Measurements from ENCODE around the gene C16orf92.

C16orf92 gene

GRCh38 chr16:30049871-30050270 lies 26.9 kb downstream of the C16orf92 start:
- H3K27me3 ChIP-seq (ENCODE audit: control insufficient read depth, insufficient read depth, low read length) = no peaks in the 10 kb centered on the region
- no peak overlapping the region for H3K9ac ChIP-seq (ENCODE audit: low read length)
- H3K27ac ChIP-seq (ENCODE audit: low read depth, low read length) = no peak overlapping the region
- H3K4me1 ChIP-seq (ENCODE audit: control insufficient read depth, insufficient read depth, low read length) = peaks cover 2% of the 10 kb centered on the region
- H3K36me3 ChIP-seq (ENCODE audit: control insufficient read depth, insufficient read depth, low read length) = no peaks in the 10 kb centered on the region
- H3K4me3 ChIP-seq (ENCODE audit: low read length) = no peak overlapping the region

- no peak overlapping the region for H3K27ac ChIP-seq (ENCODE audit: low read depth, low read length)
- H3K4me1 ChIP-seq (ENCODE audit: control insufficient read depth, insufficient read depth, low read length) = peaks cover 2% of the 10 kb centered on the region
- H3K27me3 ChIP-seq (ENCODE audit: control insufficient read depth, insufficient read depth, low read length) = no peaks in the 10 kb centered on the region
- H3K36me3 ChIP-seq (ENCODE audit: control insufficient read depth, insufficient read depth, low read length) = no peaks in the 10 kb centered on the region
- no peak overlapping the region for H3K9ac ChIP-seq (ENCODE audit: low read length)
- no peak overlapping the region for H3K4me3 ChIP-seq (ENCODE audit: low read length)
Observed at GRCh38 chr16:30051518-30051917, 28.5 kb downstream of the C16orf92 start.

- peak overlapping the region; percentile 14 for H3K27ac ChIP-seq (ENCODE audit: low read depth, low read length)
- H3K9ac ChIP-seq (ENCODE audit: low read length) = no peak overlapping the region
- no peaks in the 10 kb centered on the region for H3K27me3 ChIP-seq (ENCODE audit: control insufficient read depth, insufficient read depth, low read length)
- H3K4me3 ChIP-seq (ENCODE audit: low read length) = peak overlapping the region; percentile 84
- H3K4me1 ChIP-seq (ENCODE audit: control insufficient read depth, insufficient read depth, low read length) = peaks cover 2% of the 10 kb centered on the region
- H3K36me3 ChIP-seq (ENCODE audit: control insufficient read depth, insufficient read depth, low read length) = no peaks in the 10 kb centered on the region
Observed at GRCh38 chr16:30052671-30053372, 29.8 kb downstream of the C16orf92 start.

- H3K36me3 ChIP-seq (ENCODE audit: control insufficient read depth, insufficient read depth, low read length) = no peaks in the 10 kb centered on the region
- no peak overlapping the region for H3K27ac ChIP-seq (ENCODE audit: low read depth, low read length)
- H3K4me3 ChIP-seq (ENCODE audit: low read length) = peak overlapping the region; percentile 84
- H3K27me3 ChIP-seq (ENCODE audit: control insufficient read depth, insufficient read depth, low read length) = no peaks in the 10 kb centered on the region
- H3K9ac ChIP-seq (ENCODE audit: low read length) = no peak overlapping the region
- H3K4me1 ChIP-seq (ENCODE audit: control insufficient read depth, insufficient read depth, low read length) = peaks cover 2% of the 10 kb centered on the region
Observed at GRCh38 chr16:30053376-30054015, 30.5 kb downstream of the C16orf92 start.

GRCh38 chr16:30054451-30054850 lies 31.5 kb downstream of the C16orf92 start:
- no peak overlapping the region for H3K9ac ChIP-seq (ENCODE audit: low read length)

GRCh38 chr16:30054959-30055553 lies 32.1 kb downstream of the C16orf92 start:
- Histone ChIP-seq H3K9ac (ENCODE audit: low read length) (no peak overlapping the region), H3K4me1 (ENCODE audit: control insufficient read depth, insufficient read depth, low read length) (peaks cover 2% of the 10 kb centered on the region), H3K4me3 (ENCODE audit: low read length) (no peak overlapping the region), H3K27ac (ENCODE audit: low read depth, low read length) (no peak overlapping the region), H3K36me3 (ENCODE audit: control insufficient read depth, insufficient read depth, low read length) (no peaks in the 10 kb centered on the region), H3K27me3 (ENCODE audit: control insufficient read depth, insufficient read depth, low read length) (no peaks in the 10 kb centered on the region)

More at GRCh38 chr16:30054451-30054850, 31.5 kb downstream of the C16orf92 start:
- peaks cover 2% of the 10 kb centered on the region for H3K4me1 ChIP-seq (ENCODE audit: control insufficient read depth, insufficient read depth, low read length)
- H3K27me3 ChIP-seq (ENCODE audit: control insufficient read depth, insufficient read depth, low read length) = no peaks in the 10 kb centered on the region
- H3K4me3 ChIP-seq (ENCODE audit: low read length) = no peak overlapping the region
- H3K27ac ChIP-seq (ENCODE audit: low read depth, low read length) = no peak overlapping the region
- H3K36me3 ChIP-seq (ENCODE audit: control insufficient read depth, insufficient read depth, low read length) = no peaks in the 10 kb centered on the region

- Histone ChIP-seq H3K4me3 (ENCODE audit: low read length) (no peak overlapping the region), H3K9ac (ENCODE audit: low read length) (no peak overlapping the region), H3K4me1 (ENCODE audit: control insufficient read depth, insufficient read depth, low read length) (peaks cover 9% of the 10 kb centered on the region), H3K27ac (ENCODE audit: low read depth, low read length) (no peak overlapping the region), H3K27me3 (ENCODE audit: control insufficient read depth, insufficient read depth, low read length) (no peaks in the 10 kb centered on the region), H3K36me3 (ENCODE audit: control insufficient read depth, insufficient read depth, low read length) (no peaks in the 10 kb centered on the region)
Observed at GRCh38 chr16:30060346-30060745, 37.3 kb downstream of the C16orf92 start.

- Histone ChIP-seq H3K9ac (ENCODE audit: low read length) (no peak overlapping the region), H3K36me3 (ENCODE audit: control insufficient read depth, insufficient read depth, low read length) (peaks cover 1% of the 10 kb centered on the region), H3K27ac (ENCODE audit: low read depth, low read length) (no peak overlapping the region), H3K4me1 (ENCODE audit: control insufficient read depth, insufficient read depth, low read length) (peaks cover 9% of the 10 kb centered on the region), H3K27me3 (ENCODE audit: control insufficient read depth, insufficient read depth, low read length) (no peaks in the 10 kb centered on the region), H3K4me3 (ENCODE audit: low read length) (no peak overlapping the region)
Observed at GRCh38 chr16:30060836-30061554, 38.0 kb downstream of the C16orf92 start.

GRCh38 chr16:30063278-30063892 lies 40.4 kb downstream of the C16orf92 start:
- H3K4me1 ChIP-seq (ENCODE audit: control insufficient read depth, insufficient read depth, low read length) = peaks cover 23% of the 10 kb centered on the region
- H3K4me3 ChIP-seq (ENCODE audit: low read length) = peak overlapping the region; percentile 90
- peaks cover 14% of the 10 kb centered on the region for H3K36me3 ChIP-seq (ENCODE audit: control insufficient read depth, insufficient read depth, low read length)
- peak overlapping the region; percentile 96 for H3K9ac ChIP-seq (ENCODE audit: low read length)
- H3K27ac ChIP-seq (ENCODE audit: low read depth, low read length) = peak overlapping the region; percentile 100
- no peaks in the 10 kb centered on the region for H3K27me3 ChIP-seq (ENCODE audit: control insufficient read depth, insufficient read depth, low read length)

GRCh38 chr16:30063893-30064728 lies 41.1 kb downstream of the C16orf92 start:
- H3K27me3 ChIP-seq (ENCODE audit: control insufficient read depth, insufficient read depth, low read length) = no peaks in the 10 kb centered on the region
- peak overlapping the region; percentile 90 for H3K4me3 ChIP-seq (ENCODE audit: low read length)
- H3K36me3 ChIP-seq (ENCODE audit: control insufficient read depth, insufficient read depth, low read length) = peaks cover 21% of the 10 kb centered on the region
- peaks cover 30% of the 10 kb centered on the region for H3K4me1 ChIP-seq (ENCODE audit: control insufficient read depth, insufficient read depth, low read length)
- peak overlapping the region; percentile 96 for H3K9ac ChIP-seq (ENCODE audit: low read length)
- peak overlapping the region; percentile 100 for H3K27ac ChIP-seq (ENCODE audit: low read depth, low read length)

- Histone ChIP-seq H3K9ac (ENCODE audit: low read length) (peak overlapping the region; percentile 96), H3K4me3 (ENCODE audit: low read length) (peak overlapping the region; percentile 90), H3K27me3 (ENCODE audit: control insufficient read depth, insufficient read depth, low read length) (no peaks in the 10 kb centered on the region), H3K4me1 (ENCODE audit: control insufficient read depth, insufficient read depth, low read length) (peaks cover 36% of the 10 kb centered on the region), H3K36me3 (ENCODE audit: control insufficient read depth, insufficient read depth, low read length) (peaks cover 27% of the 10 kb centered on the region), H3K27ac (ENCODE audit: low read depth, low read length) (peak overlapping the region; percentile 100)
Observed at GRCh38 chr16:30064729-30065101, 41.7 kb downstream of the C16orf92 start.

Measured in rectal smooth muscle tissue (tissue), 1 donor.